SU-DHL-6 (cell line): ENCODE measurements around the gene VWA2.

Experiments used
- H2AFZ ChIP-seq: fragments of 200-600 bp; sonication (generic); 2 replicates; pipeline ENCODE4 v1.6.1; 2014; ENCODE audit warnings: low read depth, mild to moderate bottlenecking, moderate library complexity, mixed read lengths, antibody characterized with exemption, low read length; ENCODE audit not compliant: severe bottlenecking
- H3F3A ChIP-seq: fragments of 200-600 bp; shearing (Covaris generic); 2 replicates; pipeline ENCODE4 v1.6.0; 2016; ENCODE audit warnings: antibody characterized with exemption, mild to moderate bottlenecking; ENCODE audit not compliant: insufficient read depth
- H3K27ac ChIP-seq: fragments of 200-600 bp; sonication (generic); 2 replicates; pipeline ENCODE4 v1.5.1; 2016; ENCODE audit warnings: low read depth, mild to moderate bottlenecking, low read length, moderate library complexity, mixed read lengths
- H3K27me3 ChIP-seq: fragments of 200-600 bp; sonication (generic), shearing (Covaris generic); 2 replicates; pipeline ENCODE4 v1.6.0; 2014; ENCODE audit warnings: mild to moderate bottlenecking, low read length
- H3K36me3 ChIP-seq: fragments of 200-600 bp; sonication (generic); 2 replicates; pipeline ENCODE4 v1.6.1; 2014; ENCODE audit warnings: mild to moderate bottlenecking, low read length, mixed read lengths
- H3K4me2 ChIP-seq: fragments of 300-600, 200-600 bp; shearing (Covaris generic), sonication (generic); 2 replicates; pipeline ENCODE4 v1.6.0; 2014; ENCODE audit warnings: low read length, low read depth, mild to moderate bottlenecking; ENCODE audit not compliant: poor library complexity, severe bottlenecking
- H3K4me3 ChIP-seq: fragments of 200-600 bp; sonication (generic); 2 replicates; pipeline ENCODE4 v1.5.1; 2014; ENCODE audit warnings: antibody characterized with exemption, low read length, mild to moderate bottlenecking, mixed read lengths; ENCODE audit not compliant: insufficient read depth, poor library complexity, severe bottlenecking
- H3K79me2 ChIP-seq: fragments of 200-600 bp; sonication (generic); 2 replicates; pipeline ENCODE4 v1.6.1; 2014; ENCODE audit warnings: mild to moderate bottlenecking, low read length, moderate library complexity; ENCODE audit not compliant: insufficient read depth
- H3K9ac ChIP-seq: fragments of 200-600 bp; sonication (generic); 2 replicates; pipeline ENCODE4 v1.7.0; 2014; ENCODE audit warnings: mild to moderate bottlenecking, low read length
- H3K9me2 ChIP-seq: fragments of 200-600 bp; sonication (generic); replicated peaks from 2 replicates; pipeline ENCODE4 v1.6.1; 2014; ENCODE audit warnings: low read length; ENCODE audit not compliant: insufficient read depth
- H3K9me3 ChIP-seq: fragments of 200-600 bp; sonication (generic); 2 replicates; pipeline ENCODE4 v1.6.1; 2014; ENCODE audit warnings: low read length, mixed read lengths; ENCODE audit not compliant: insufficient read depth
- H4K20me1 ChIP-seq: fragments of 200-600 bp; sonication (generic); 2 replicates; pipeline ENCODE4 v1.6.1; 2014; ENCODE audit warnings: low read depth, mild to moderate bottlenecking, antibody characterized with exemption, low read length, moderate library complexity, mixed read lengths
- CTCF ChIP-seq: fragments of 200-600 bp; sonication (generic); IDR thresholded peaks from one replicate; pipeline ENCODE4 v1.5.1; 2017; ENCODE audit warnings: antibody characterized with exemption, mild to moderate bottlenecking, low read length, moderate library complexity; ENCODE audit not compliant: insufficient read depth, poor library complexity, severe bottlenecking
- EZH2phosphoT487 ChIP-seq: fragments of 200-600 bp; sonication (generic), shearing (Covaris generic); conservative IDR thresholded peaks from 2 replicates; pipeline ENCODE4 v1.6.1; 2018; ENCODE audit warnings: mild to moderate bottlenecking, antibody characterized with exemption, low read length, moderate library complexity, mixed read lengths

Gene VWA2

GRCh38 chr10:114291076-114291475 is 52.0 kb downstream of the VWA2 start:
- Histone ChIP-seq H4K20me1 (no peaks in the 10 kb centered on the region), H3K4me3 (no peak overlapping the region), H3K4me2 (no peak overlapping the region), H3K27me3 (no peaks in the 10 kb centered on the region), H3K9me3 (peaks cover 10% of the 10 kb centered on the region), H3F3A (no peaks in the 10 kb centered on the region), H3K9ac (no peak overlapping the region), H3K27ac (no peak overlapping the region), H3K79me2 (no peaks in the 10 kb centered on the region), H2AFZ (no peak overlapping the region), H3K9me2 (no peaks in the 10 kb centered on the region), H3K36me3 (peaks cover 3% of the 10 kb centered on the region; the same call in 1 of the 2 replicates)
- TF ChIP-seq CTCF = no peak
- no peak for TF ChIP-seq EZH2phosphoT487

- Histone ChIP-seq H3K4me3 (no peak overlapping the region), H3K9me2 (no peaks in the 10 kb centered on the region), H3K9ac (no peak overlapping the region), H3K27ac (no peak overlapping the region), H3K27me3 (no peaks in the 10 kb centered on the region), H3K4me2 (no peak overlapping the region), H3K79me2 (no peaks in the 10 kb centered on the region), H3K36me3 (peaks cover 3% of the 10 kb centered on the region; the same call in 1 of the 2 replicates), H4K20me1 (no peaks in the 10 kb centered on the region), H3K9me3 (peaks cover 10% of the 10 kb centered on the region), H2AFZ (no peak overlapping the region), H3F3A (no peaks in the 10 kb centered on the region)
- TF ChIP-seq CTCF (no peak), EZH2phosphoT487 (no peak)
These were observed 52.5 kb downstream of the VWA2 start for GRCh38 chr10:114291516-114291915.

GRCh38 chr10:114293075-114293474 is 54.0 kb downstream of the VWA2 start:
- Histone ChIP-seq H3F3A (no peaks in the 10 kb centered on the region), H3K9me3 (peaks cover 10% of the 10 kb centered on the region), H3K4me3 (no peak overlapping the region), H3K4me2 (no peak overlapping the region), H3K79me2 (no peaks in the 10 kb centered on the region), H3K9me2 (no peaks in the 10 kb centered on the region), H3K36me3 (peaks cover 3% of the 10 kb centered on the region; the same call in 1 of the 2 replicates), H3K27ac (no peak overlapping the region), H4K20me1 (no peaks in the 10 kb centered on the region), H3K9ac (no peak overlapping the region), H3K27me3 (no peaks in the 10 kb centered on the region), H2AFZ (no peak overlapping the region)
- no peak for TF ChIP-seq CTCF
